Esophagus muscularis mucosa (tissue), 4 donors: Measurements from ENCODE around the gene RAB3A. TPM values are rescaled to one million over a fixed set of nuclear protein-coding genes. Genes with fewer than 3 reads are reported as not detected.

Experiments
- DNase-seq: peaks from one replicate; pipeline ENCODE4 v3.0.0-alpha.2; 2017; ENCODE audit errors: extremely low spot score
- H3K27ac ChIP-seq, 4 donors: fragments of 200-600 bp; sonication (generic); replicated peaks in 1 of 4; 1 replicate in 3 of 4; 2 replicates in 1 of 4; pipeline ENCODE4 v1.5.1; 2016 to 2019; ENCODE audit warnings: mild to moderate bottlenecking in 1 of 4
- H3K27me3 ChIP-seq, 4 donors: fragments of 200-600 bp; sonication (generic); one replicate each; pipeline versions ENCODE4 v1.5.1 to v1.6.0; 2016 to 2019
- H3K36me3 ChIP-seq, 4 donors: fragments of 200-600 bp; sonication (generic); one replicate each; pipeline ENCODE4 v1.5.1; 2016 to 2019
- H3K4me1 ChIP-seq, 4 donors: fragments of 200-600 bp; sonication (generic); one replicate each; pipeline ENCODE4 v1.5.1; 2016 to 2019
- H3K4me3 ChIP-seq, 4 donors: fragments of 200-600 bp; sonication (generic); 1 replicate in 2 of 4; 2 replicates in 2 of 4; pipeline ENCODE4 v1.5.1; 2016 to 2019; ENCODE audit warnings: mild to moderate bottlenecking in 4 of 4, moderate library complexity in 1 of 4
- H3K9me3 ChIP-seq, 4 donors: fragments of 200-600 bp; sonication (generic); 1 replicate in 3 of 4; 2 replicates in 1 of 4; pipeline ENCODE4 v1.5.1; 2016 to 2019
- EP300 ChIP-seq: sonication (generic); formaldehyde crosslinking; IDR thresholded peaks from one replicate; pipeline ENCODE4 v1.6.1; 2017; ENCODE audit warnings: antibody characterized with exemption
- POLR2A ChIP-seq: fragments of 450-650 bp; IDR thresholded peaks from one replicate; pipeline ENCODE4 v1.6.1; 2017; ENCODE audit warnings: antibody characterized with exemption, moderate library complexity, mild to moderate bottlenecking, low read depth
- POLR2AphosphoS5 ChIP-seq, 2 donors: sonication (generic); formaldehyde crosslinking; IDR thresholded peaks; one replicate each; pipeline ENCODE4 v1.6.1; 2017; ENCODE audit warnings: antibody characterized with exemption in 2 of 2
- WGBS: methylation state at CpG from one replicate; pipeline ENCODE4 v1.1.5; 2018; 5-methylcytosine and 5-hydroxymethylcytosine counted together
- intact Hi-C: fragments of 100-400 bp; cut with DNase I; formaldehyde crosslinking; loops from one replicate; pipeline ENCODE4 v1.15.1; 2023
- total RNA-seq, 4 donors: library from RNA; depleted of rRNA; stranded (reverse); fragments of >200 nt; gene quantifications; one replicate each; pipeline versions ENCODE4 v1.1.0 to v1.2.1, GENCODE V29; 2016
- TF ChIP-seq, protein P1 (sequence below), 3 experiments: fragments of 200-600 bp in 2 of 3; fragments of 450-650 bp in 1 of 3; sonication (generic) in 2 of 3; IDR thresholded peaks; one replicate each; pipeline ENCODE4 v1.5.1; 2017 to 2019; ENCODE audit warnings: antibody characterized with exemption in 3 of 3, mild to moderate bottlenecking in 2 of 3, moderate library complexity in 1 of 3

Gene RAB3A
- total RNA-seq, 4 donors from 2014 or later: 1.7 to 2.5 (median 1.9) TPM

- no peak for DNase-seq
- peaks cover 6 to 9% (median 8%) of the 10 kb centered on the region in 4 donors for H3K36me3 ChIP-seq
- H3K27ac ChIP-seq: peak overlapping the region; percentile 75 to 89 (median 81)
- no peaks in the 10 kb centered on the region for H3K9me3 ChIP-seq
- H3K27me3 ChIP-seq: no peaks in the 10 kb centered on the region
- TF ChIP-seq, protein P1, sequence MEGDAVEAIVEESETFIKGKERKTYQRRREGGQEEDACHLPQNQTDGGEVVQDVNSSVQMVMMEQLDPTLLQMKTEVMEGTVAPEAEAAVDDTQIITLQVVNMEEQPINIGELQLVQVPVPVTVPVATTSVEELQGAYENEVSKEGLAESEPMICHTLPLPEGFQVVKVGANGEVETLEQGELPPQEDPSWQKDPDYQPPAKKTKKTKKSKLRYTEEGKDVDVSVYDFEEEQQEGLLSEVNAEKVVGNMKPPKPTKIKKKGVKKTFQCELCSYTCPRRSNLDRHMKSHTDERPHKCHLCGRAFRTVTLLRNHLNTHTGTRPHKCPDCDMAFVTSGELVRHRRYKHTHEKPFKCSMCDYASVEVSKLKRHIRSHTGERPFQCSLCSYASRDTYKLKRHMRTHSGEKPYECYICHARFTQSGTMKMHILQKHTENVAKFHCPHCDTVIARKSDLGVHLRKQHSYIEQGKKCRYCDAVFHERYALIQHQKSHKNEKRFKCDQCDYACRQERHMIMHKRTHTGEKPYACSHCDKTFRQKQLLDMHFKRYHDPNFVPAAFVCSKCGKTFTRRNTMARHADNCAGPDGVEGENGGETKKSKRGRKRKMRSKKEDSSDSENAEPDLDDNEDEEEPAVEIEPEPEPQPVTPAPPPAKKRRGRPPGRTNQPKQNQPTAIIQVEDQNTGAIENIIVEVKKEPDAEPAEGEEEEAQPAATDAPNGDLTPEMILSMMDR (IDR thresholded peaks at IDR 0.05): no peak
- no peak for TF ChIP-seq POLR2A
- TF ChIP-seq POLR2AphosphoS5 (IDR thresholded peaks at IDR 0.05): no peak
- no peak for TF ChIP-seq EP300
- intact Hi-C loops: loop anchor here (10.0 kb wide), 1 partner anchor 151 kb away; the partner anchor contains the start of gene ARRDC2
- WGBS: 86% methylated on average over 5 of the region's 43 CpGs
- no peak overlapping the region for H3K4me3 ChIP-seq
- H3K4me1 ChIP-seq: peaks cover 46 to 66% (median 62%) of the 10 kb centered on the region in 4 donors
Observed at GRCh38 chr19:18155095-18156087, 48.5 kb downstream of the RAB3A start.

GRCh38 chr19:18153556-18154134 lies 50.2 kb downstream of the RAB3A start:
- DNase-seq: peak; percentile 90
- Histone ChIP-seq H3K27ac (peak overlapping the region; percentile 89 to 97 (median 94)), H3K4me3 (peak overlapping the region; percentile 79 to 97 (median 86)), H3K36me3 (peaks cover 7 to 15% (median 10%) of the 10 kb centered on the region in 4 donors), H3K9me3 (no peaks in the 10 kb centered on the region), H3K27me3 (no peaks in the 10 kb centered on the region), H3K4me1 (peaks cover 41 to 60% (median 59%) of the 10 kb centered on the region in 4 donors)
- TF ChIP-seq POLR2AphosphoS5 (IDR thresholded peaks at IDR 0.05) (no peak), POLR2A (no peak), EP300 (no peak)
- TF ChIP-seq, protein P1 (IDR thresholded peaks at IDR 0.05): no peak
- WGBS: 8% methylated on average over 12 of the region's 38 CpGs
- intact Hi-C loops: loop anchor here (5.0 to 10.0 kb wide), 2 partner anchors 41 to 149 kb away; partner anchors contain the start of gene ARRDC2

GRCh38 chr19:18152817-18153555 lies 50.9 kb downstream of the RAB3A start, which contains the start of gene PIK3R2:
PIK3R2 (plus strand) TSS chr19:18153163; CDS start chr19:18155880, 2,717 bp downstream.
- peak within 1 kb of the TSS; percentile 79 to 97 (median 86) for H3K4me3 ChIP-seq
- intact Hi-C loops: loop anchor here (5.0 to 10.0 kb wide), 2 partner anchors 41 to 148 kb away; partner anchors contain the start of gene ARRDC2
- WGBS: 2% methylated on average over 40 of the region's 86 CpGs
- DNase-seq: peak; percentile 99
- H3K36me3 ChIP-seq: peaks cover 7 to 21% (median 10%) of the 10 kb centered on the region in 4 donors
- H3K27me3 ChIP-seq: no peaks in the 10 kb centered on the region
- no peaks in the 10 kb centered on the region for H3K9me3 ChIP-seq
- peaks cover 41 to 58% (median 55%) of the 10 kb centered on the region in 4 donors for H3K4me1 ChIP-seq
- peak; percentile 63 to 76 for TF ChIP-seq POLR2AphosphoS5 (IDR thresholded peaks at IDR 0.05)
- TF ChIP-seq, protein P1 (IDR thresholded peaks at IDR 0.05): peak in 1 of 3 experiments; percentile 2
- peak; percentile 13 for TF ChIP-seq POLR2A
- no peak for TF ChIP-seq EP300
- H3K27ac ChIP-seq: peak within 1 kb of the TSS; percentile 89 to 97 (median 94)

DNA sequence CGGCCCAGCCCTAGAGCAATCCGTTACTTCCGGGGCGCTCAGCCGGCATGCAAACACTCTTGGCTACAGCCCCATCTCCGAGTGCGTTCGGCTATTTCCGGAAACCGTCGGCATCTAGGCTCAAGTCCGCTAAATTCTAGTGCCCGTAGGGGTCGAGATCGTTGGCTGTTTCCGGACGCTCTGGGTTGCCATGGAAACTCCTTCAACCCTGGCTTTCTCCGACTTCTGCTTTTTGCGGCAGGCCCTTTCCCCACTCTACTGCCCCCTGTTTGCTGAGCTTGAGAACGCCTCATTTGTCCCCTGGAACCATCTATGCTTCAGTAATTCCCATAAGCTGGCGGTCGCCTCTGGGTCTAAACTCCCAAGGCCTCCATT lies 51.4 kb downstream of the RAB3A start:
- DNase-seq: peak; percentile 99
- no peak for TF ChIP-seq EP300
- peak; percentile 49 to 59 for TF ChIP-seq POLR2AphosphoS5 (IDR thresholded peaks at IDR 0.05)
- TF ChIP-seq, protein P1 (IDR thresholded peaks at IDR 0.05): peak; percentile 43 to 66 (median 59)
- intact Hi-C loops: loop anchor here (5.0 to 10.0 kb wide), 2 partner anchors 40 to 148 kb away; partner anchors contain the start of gene ARRDC2
- Histone ChIP-seq H3K4me3 (peak overlapping the region; percentile 79 to 97 (median 86)), H3K27me3 (no peaks in the 10 kb centered on the region), H3K4me1 (peaks cover 35 to 53% (median 50%) of the 10 kb centered on the region in 4 donors), H3K27ac (peak overlapping the region; percentile 89 to 97 (median 94)), H3K36me3 (peaks cover 8 to 27% (median 13%) of the 10 kb centered on the region in 4 donors), H3K9me3 (no peaks in the 10 kb centered on the region)
- under 1% methylated on average over 22 of the region's 22 CpGs for WGBS
